ENCODE data around the gene CCDC71. TPM values are rescaled to one million over a fixed set of nuclear protein-coding genes. Genes with fewer than 3 reads are reported as not detected.

Gene CCDC71
- total RNA-seq, 4 donors from 2014 or later: 12.4 to 39.3 (median 37.5) TPM

DNA sequence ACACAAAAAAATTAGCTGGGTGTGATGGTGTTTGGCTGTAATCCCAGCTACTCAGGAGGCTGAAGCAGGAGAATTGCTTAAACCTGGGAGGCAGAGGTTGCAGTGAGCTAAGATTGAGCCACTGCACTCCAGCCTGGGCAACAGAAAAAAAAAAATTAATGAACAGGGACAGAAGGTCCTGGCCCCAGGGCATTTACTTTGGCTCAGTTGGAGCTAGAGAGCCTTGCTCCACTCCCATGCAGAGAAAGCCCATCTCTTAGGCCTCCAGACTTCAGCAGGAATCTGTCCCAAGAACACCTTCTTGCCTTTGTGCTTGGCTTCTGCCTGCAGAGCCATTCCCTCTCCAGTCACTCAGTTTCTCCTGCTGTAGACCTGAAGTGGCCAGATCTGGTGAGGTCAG is 14.0 kb upstream of the CCDC71 start:
- no peak overlapping the region for H3K27ac ChIP-seq
- TF ChIP-seq POLR2A (IDR thresholded peaks at IDR 0.05): no peak
- TF ChIP-seq, protein P1, sequence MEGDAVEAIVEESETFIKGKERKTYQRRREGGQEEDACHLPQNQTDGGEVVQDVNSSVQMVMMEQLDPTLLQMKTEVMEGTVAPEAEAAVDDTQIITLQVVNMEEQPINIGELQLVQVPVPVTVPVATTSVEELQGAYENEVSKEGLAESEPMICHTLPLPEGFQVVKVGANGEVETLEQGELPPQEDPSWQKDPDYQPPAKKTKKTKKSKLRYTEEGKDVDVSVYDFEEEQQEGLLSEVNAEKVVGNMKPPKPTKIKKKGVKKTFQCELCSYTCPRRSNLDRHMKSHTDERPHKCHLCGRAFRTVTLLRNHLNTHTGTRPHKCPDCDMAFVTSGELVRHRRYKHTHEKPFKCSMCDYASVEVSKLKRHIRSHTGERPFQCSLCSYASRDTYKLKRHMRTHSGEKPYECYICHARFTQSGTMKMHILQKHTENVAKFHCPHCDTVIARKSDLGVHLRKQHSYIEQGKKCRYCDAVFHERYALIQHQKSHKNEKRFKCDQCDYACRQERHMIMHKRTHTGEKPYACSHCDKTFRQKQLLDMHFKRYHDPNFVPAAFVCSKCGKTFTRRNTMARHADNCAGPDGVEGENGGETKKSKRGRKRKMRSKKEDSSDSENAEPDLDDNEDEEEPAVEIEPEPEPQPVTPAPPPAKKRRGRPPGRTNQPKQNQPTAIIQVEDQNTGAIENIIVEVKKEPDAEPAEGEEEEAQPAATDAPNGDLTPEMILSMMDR (IDR thresholded peaks at IDR 0.05): no peak
- H3K27me3 ChIP-seq: no peaks in the 10 kb centered on the region
- H3K4me3 ChIP-seq: no peak overlapping the region
- no peak for DNase-seq
- H3K36me3 ChIP-seq: no peaks in the 10 kb centered on the region
- no peaks in the 10 kb centered on the region for H3K9me3 ChIP-seq
- no peaks in the 10 kb centered on the region for H3K4me1 ChIP-seq

DNA sequence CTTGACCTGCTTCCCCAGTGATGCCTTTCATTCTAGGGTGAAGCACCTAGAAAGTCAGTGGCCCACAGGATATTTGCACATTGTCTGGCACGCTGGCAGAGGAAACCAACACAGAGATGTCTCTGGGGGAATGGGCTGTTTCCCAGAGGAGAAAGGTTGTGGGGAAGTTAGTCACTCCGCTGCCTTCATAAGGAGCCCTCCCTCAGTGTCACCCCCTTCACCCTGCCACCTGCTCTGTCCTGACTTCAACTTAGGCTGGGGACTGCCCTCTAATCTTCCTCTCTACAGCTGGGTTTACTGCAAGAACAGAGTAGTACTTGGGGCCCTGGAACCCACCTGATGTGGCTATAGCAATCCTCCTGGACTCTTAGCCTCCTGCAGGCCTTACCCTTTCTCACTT is 10.9 kb upstream of the CCDC71 start:
- TF ChIP-seq POLR2A (IDR thresholded peaks at IDR 0.05): no peak
- TF ChIP-seq, protein P1 (IDR thresholded peaks at IDR 0.05): no peak
- H3K27me3 ChIP-seq: no peaks in the 10 kb centered on the region
- no peaks in the 10 kb centered on the region for H3K36me3 ChIP-seq
- no peak for DNase-seq
- H3K4me1 ChIP-seq: peaks cover 0 to 24% (median 0%) of the 10 kb centered on the region in 4 donors
- no peak overlapping the region for H3K27ac ChIP-seq
- H3K9me3 ChIP-seq: no peaks in the 10 kb centered on the region
- H3K4me3 ChIP-seq: no peak overlapping the region

- DNase-seq: no peak
- H3K4me3 ChIP-seq: no peak overlapping the region
- H3K27me3 ChIP-seq: no peaks in the 10 kb centered on the region
- H3K27ac ChIP-seq: no peak overlapping the region
- TF ChIP-seq POLR2A (IDR thresholded peaks at IDR 0.05): no peak
- TF ChIP-seq, protein P1 (IDR thresholded peaks at IDR 0.05): no peak
- no peaks in the 10 kb centered on the region for H3K36me3 ChIP-seq
- no peaks in the 10 kb centered on the region for H3K9me3 ChIP-seq
- H3K4me1 ChIP-seq: peaks cover 0 to 29% (median 4%) of the 10 kb centered on the region in 4 donors
These were observed 9.4 kb upstream of the CCDC71 start for GRCh38 chr3:49175530-49175929.

DNA sequence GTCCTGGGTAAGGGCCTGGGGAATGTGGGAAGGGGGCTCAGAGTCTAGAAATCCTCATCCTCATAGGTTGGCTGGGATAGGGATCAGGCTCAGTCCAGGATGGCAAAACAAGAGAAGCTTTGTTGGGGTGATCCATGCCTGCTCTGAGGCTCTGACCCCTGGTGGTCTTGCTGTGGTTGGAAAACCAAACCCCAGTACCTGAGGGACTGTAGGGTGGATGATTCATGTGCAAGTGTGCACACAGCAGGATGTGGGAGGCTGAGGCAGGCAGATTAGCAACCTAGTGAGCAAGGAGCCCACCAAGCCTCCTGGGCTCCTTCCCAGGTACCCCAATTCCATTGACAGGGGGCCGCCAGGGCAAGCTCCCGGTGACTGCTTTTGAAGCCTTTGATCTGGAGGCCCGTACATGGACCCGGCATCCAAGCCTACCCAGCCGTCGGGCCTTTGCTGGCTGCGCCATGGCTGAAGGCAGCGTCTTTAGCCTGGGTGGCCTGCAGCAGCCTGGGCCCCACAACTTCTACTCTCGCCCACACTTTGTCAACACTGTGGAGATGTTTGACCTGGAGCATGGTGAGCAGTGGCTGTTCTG is 8.4 kb upstream of the CCDC71 start:
- peak overlapping the region in 1 of 4 donors; percentile 63 for H3K4me3 ChIP-seq
- TF ChIP-seq POLR2A (IDR thresholded peaks at IDR 0.05): no peak
- TF ChIP-seq, protein P1 (IDR thresholded peaks at IDR 0.05): no peak

GRCh38 chr3:49173792-49174170 is 7.7 kb upstream of the CCDC71 start:
- H3K27me3 ChIP-seq: no peaks in the 10 kb centered on the region
- H3K36me3 ChIP-seq: no peaks in the 10 kb centered on the region
- H3K27ac ChIP-seq: peak overlapping the region in 3 of 4 donors; percentile 49 to 82 (median 79)
- no peak for DNase-seq
- TF ChIP-seq, protein P1 (IDR thresholded peaks at IDR 0.05): no peak
- TF ChIP-seq POLR2A (IDR thresholded peaks at IDR 0.05): no peak
- H3K4me1 ChIP-seq: peaks cover 0 to 31% (median 4%) of the 10 kb centered on the region in 4 donors
- no peaks in the 10 kb centered on the region for H3K9me3 ChIP-seq
- peak overlapping the region in 1 of 4 donors; percentile 63 for H3K4me3 ChIP-seq

More for the DNA sequence above, 8.4 kb upstream of the CCDC71 start:
- Histone ChIP-seq H3K4me1 (peaks cover 0 to 31% (median 4%) of the 10 kb centered on the region in 4 donors), H3K27ac (no peak overlapping the region), H3K9me3 (no peaks in the 10 kb centered on the region), H3K36me3 (no peaks in the 10 kb centered on the region), H3K27me3 (no peaks in the 10 kb centered on the region)
- no peak for DNase-seq

Measured in Peyer's patch (tissue), 4 donors.